ENCODE measurements around the gene TMEM95. TPM values are rescaled to one million over a fixed set of nuclear protein-coding genes. Genes with fewer than 3 reads are reported as not detected.
A peak's percentile ranks its signal among the peaks of the same experiment; 100 is the strongest.

TMEM95 gene
- total and polyA plus RNA-seq, 2 of the 8 experiments (the other 6 are each of a cell fraction or from before 2014, with no cell fraction given): not detected

DNA sequence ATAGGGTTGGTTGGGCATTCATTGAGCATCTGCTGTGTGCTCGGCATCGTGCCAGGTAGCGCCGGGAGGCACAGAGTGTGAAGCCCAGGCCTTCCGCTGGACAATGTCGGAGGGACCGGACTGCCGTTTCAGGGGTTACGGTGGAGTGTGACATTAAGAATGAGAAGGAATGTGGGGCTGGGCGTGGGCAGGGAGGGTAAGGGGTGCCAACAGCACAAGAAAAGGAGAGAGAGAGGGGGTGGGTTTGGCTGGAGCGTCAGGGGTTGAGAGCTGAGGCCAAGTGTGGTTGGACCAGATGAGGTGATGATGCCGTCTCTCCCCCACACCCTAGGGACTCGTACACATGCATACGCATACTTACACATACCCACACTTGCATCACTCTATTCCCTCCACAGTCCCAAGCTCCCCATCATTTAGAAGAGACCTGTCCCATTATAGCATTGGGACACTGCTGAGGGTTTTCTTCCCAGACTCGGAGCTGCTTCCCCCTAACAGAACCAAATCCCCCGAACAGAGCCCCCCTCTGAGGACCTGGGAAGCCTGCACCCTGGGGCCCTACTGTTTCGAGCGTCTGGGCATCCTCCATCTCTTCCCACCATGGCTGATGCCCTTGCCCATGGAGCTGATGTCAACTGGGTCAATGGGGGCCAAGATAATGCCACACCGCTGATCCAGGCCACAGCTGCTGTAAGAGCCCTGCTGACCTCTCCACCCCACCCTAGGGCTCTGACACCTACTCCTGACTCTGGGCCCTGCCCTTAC, 6.3 kb upstream of the TMEM95 start:
- POLR2A ChIA-PET (ENCODE audit: partially characterized antibody): interaction anchor here (0.8 to 8.2 kb wide), 14 partner anchors 12 to 212 kb away, joined by 3 to 91 read pairs (median 3); partner anchors contain the start of genes ACAP1, CLDN7, FGF11 and GPS2
- no peak for TF ChIP-seq ZNF274 (IDR thresholded peaks at IDR 0.05; ENCODE audit: borderline replicate concordance, extremely low read depth, low read length)
- no peak for TF ChIP-seq SRF (IDR thresholded peaks at IDR 0.05; ENCODE audit: low read depth, low read length)
- no peak for TF ChIP-seq SIN3A (conservative IDR thresholded peaks at IDR 0.05 in 1 of 2, IDR thresholded peaks at IDR 0.05 in 1 of 2; ENCODE audit: low read depth in 1 of 2, low read length in 2 of 2)
- no peak for TF ChIP-seq CHD2 (IDR thresholded peaks at IDR 0.05; ENCODE audit: low read length)
- TF ChIP-seq SAP30 (IDR thresholded peaks at IDR 0.05; ENCODE audit: insufficient read depth, insufficient replicate concordance, low read length): no peak
- TF ChIP-seq, protein P1, sequence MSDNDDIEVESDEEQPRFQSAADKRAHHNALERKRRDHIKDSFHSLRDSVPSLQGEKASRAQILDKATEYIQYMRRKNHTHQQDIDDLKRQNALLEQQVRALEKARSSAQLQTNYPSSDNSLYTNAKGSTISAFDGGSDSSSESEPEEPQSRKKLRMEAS (IDR thresholded peaks at IDR 0.05): no peak
- TF ChIP-seq ATF2 (IDR thresholded peaks at IDR 0.05; ENCODE audit: low read length): no peak
- no peak for TF ChIP-seq TAF7 (optimal IDR thresholded peaks at IDR 0.05; ENCODE audit: borderline replicate concordance, low read depth, low read length)
- TF ChIP-seq RBBP5 (IDR thresholded peaks at IDR 0.05; ENCODE audit: borderline replicate concordance, low read depth, low read length): no peak

More for the DNA sequence above, 6.3 kb upstream of the TMEM95 start:
- Histone ChIP-seq H3K9ac (replicated peaks in 1 of 4; ENCODE audit: extremely low read depth in 1 of 4, low read depth in 3 of 4, low read length in 3 of 4) (peak overlapping the region in 1 of 4 experiments; percentile 14; a peak in 1 of 7 replicates), H4K91ac (replicated peaks; ENCODE audit: insufficient read length, low read length) (no peak overlapping the region), H3K23ac (ENCODE audit: insufficient read length) (no peak overlapping the region), H3K27me3 (replicated peaks in 1 of 4; ENCODE audit: control insufficient read depth in 3 of 4, extremely low read depth in 1 of 4, insufficient read depth in 3 of 4, low read length in 3 of 4) (no peaks in the 10 kb centered on the region), H3K4me3 (ENCODE audit: extremely low read depth in 1 of 4, insufficient read depth in 2 of 4, low read depth in 3 of 4, low read length in 4 of 4) (no peak overlapping the region), H3K4me2 (ENCODE audit: insufficient read depth in 1 of 2, low read depth in 2 of 2, low read length in 2 of 2) (peak overlapping the region in 1 of 2 experiments; percentile 92; a peak in 2 of 4 replicates), H4K5ac (ENCODE audit: insufficient read length, low read depth, low read length) (no peak overlapping the region), H3K23me2 (ENCODE audit: low read depth, low read length) (peaks cover 15% of the 10 kb centered on the region; the same call in 1 of the 2 replicates), H3K79me2 (ENCODE audit: control insufficient read depth in 1 of 2, insufficient read depth in 2 of 2, low read length in 2 of 2) (no peaks in the 10 kb centered on the region), H2AK5ac (ENCODE audit: low read depth, low read length) (peak overlapping the region; percentile 75; the same call in 1 of the 2 replicates), H3K27ac (ENCODE audit: low read depth, low read length) (no peak overlapping the region), H3K9me3 (ENCODE audit: insufficient read depth in 2 of 2, low read depth in 1 of 2, low read length in 1 of 2) (no peaks in the 10 kb centered on the region), H4K8ac (ENCODE audit: extremely low read depth, insufficient read depth, low read length) (no peak overlapping the region), H4K20me1 (replicated peaks in 1 of 2; ENCODE audit: control insufficient read depth in 1 of 2, insufficient read depth in 2 of 2, low read length in 2 of 2) (peaks cover 0 to 2% of the 10 kb centered on the region in 2 experiments), H3K14ac (ENCODE audit: insufficient read length) (no peak overlapping the region), H3K4me1 (replicated peaks in 1 of 4; ENCODE audit: control insufficient read depth in 3 of 4, insufficient read depth in 4 of 4, low read length in 3 of 4) (peaks cover 0 to 19% (median 10%) of the 10 kb centered on the region in 4 experiments; a peak in 6 of 7 replicates), H2BK15ac (ENCODE audit: low read length) (no peak overlapping the region), H2BK20ac (ENCODE audit: low read length) (no peak overlapping the region), H3K18ac (ENCODE audit: extremely low read depth, low read length) (no peak overlapping the region; the same call in 1 of the 2 replicates), H2AFZ (ENCODE audit: low read length) (no peak overlapping the region), H2BK12ac (ENCODE audit: low read depth, low read length) (peak overlapping the region; percentile 87; the same call in 1 of the 2 replicates), H3K56ac (replicated peaks; ENCODE audit: insufficient read length, low read depth, low read length) (no peak overlapping the region), H3K79me1 (ENCODE audit: low read depth, low read length) (no peaks in the 10 kb centered on the region), H2BK120ac (replicated peaks; ENCODE audit: low read depth, low read length) (no peak overlapping the region), H2BK5ac (ENCODE audit: low read depth, low read length) (no peak overlapping the region), H3K4ac (replicated peaks; ENCODE audit: insufficient read length, low read depth, low read length) (peak overlapping the region; percentile 3), H3K36me3 (ENCODE audit: control insufficient read depth in 2 of 4, insufficient read depth in 4 of 4, low read length in 3 of 4) (no peaks in the 10 kb centered on the region)
- CTCF ChIA-PET (ENCODE audit: partially characterized antibody): interaction anchor here (0.8 to 14.1 kb wide), 13 partner anchors 9 to 167 kb away, joined by 3 to 167 read pairs (median 6); partner anchors contain the start of genes ACAP1, NEURL4 and SLC2A4
- DNase-seq (ENCODE audit: low read depth in 1 of 2, low spot score in 2 of 2) (no peak), FAIRE-seq (no peak)
- 95% methylated on average over 19 of the region's 19 CpGs; no CpG with 5 or more reads in 1 of the 2 experiments for WGBS, 2 experiments (ENCODE audit: extremely low coverage in 1 of 2, insufficient coverage in 1 of 2, insufficient read length in 1 of 2, insufficient replicate concordance in 2 of 2, low coverage in 1 of 2, low lambda C conversion rate in 2 of 2, missing lambda C conversion rate in 1 of 2)

Measured in H1 (cell line).